Retina (tissue), 1 donor: ENCODE measurements around the gene REEP3.

Experiments used
- DNase-seq: peaks from one replicate; pipeline ENCODE4 v3.0.0-alpha.2; 2016

REEP3 gene

DNA sequence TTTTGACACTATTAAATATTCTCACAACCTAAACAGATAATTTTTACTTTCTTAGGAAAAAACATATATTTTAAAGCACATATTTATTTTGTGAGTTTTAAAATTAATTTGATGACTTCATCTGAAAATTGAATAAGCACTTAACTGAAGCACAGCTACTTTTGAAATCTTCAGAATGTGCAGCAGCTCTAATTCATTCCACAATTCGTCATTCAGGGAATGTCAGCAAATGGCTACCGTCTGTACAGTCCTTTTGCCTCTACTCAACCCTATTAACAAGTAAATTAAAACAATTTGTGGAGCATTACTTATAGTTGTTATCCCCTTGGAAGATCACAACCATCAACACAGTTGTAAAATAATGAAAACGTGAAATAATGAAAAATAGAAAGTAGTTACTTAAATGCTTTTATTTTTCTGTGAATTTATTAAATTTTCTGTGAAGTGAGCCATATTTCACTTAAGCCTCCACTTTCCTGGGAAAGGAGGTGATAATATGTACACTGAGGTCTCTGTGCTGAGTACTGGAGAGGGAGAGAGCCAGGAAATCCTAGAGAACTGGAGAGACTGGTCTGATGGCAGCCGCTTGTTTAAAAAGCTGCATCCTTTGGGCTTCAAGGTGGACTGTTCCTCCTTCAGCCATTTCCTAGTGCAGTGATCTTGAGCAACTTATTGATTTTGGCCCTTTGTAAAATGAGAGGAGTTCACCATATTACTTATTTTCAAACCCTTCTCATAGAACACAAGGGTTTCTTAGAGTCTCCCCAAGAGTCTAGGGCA is 70.6 kb downstream of the REEP3 start:
- no peak for DNase-seq

- no peak for DNase-seq
These were observed 72.4 kb downstream of the REEP3 start for GRCh38 chr10:63593576-63593975.

- no peak for DNase-seq
These were observed 73.9 kb downstream of the REEP3 start for GRCh38 chr10:63595072-63595471.

DNA sequence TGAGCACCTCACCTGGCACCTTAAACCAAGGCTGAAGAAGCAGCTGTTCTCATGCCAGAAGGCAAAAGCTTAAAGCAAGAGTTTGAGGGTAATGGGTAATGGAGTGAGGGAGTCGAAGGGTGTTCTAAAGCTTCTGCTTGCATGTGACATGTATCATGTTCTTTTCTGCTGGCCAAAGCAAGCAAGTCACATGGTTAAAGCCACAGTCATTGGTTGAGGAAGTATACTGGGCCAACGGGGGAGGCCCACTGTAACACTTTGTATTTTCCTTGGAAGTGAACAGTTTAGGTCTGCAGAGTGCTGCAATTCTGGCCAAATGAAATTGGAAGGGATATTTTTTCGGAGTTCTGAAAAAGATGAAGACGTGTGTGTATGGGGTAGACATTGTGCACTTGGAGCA is 75.7 kb downstream of the REEP3 start:
- DNase-seq, result no peak

GRCh38 chr10:63600540-63600939 is 79.3 kb downstream of the REEP3 start:
- DNase-seq, result no peak

DNA sequence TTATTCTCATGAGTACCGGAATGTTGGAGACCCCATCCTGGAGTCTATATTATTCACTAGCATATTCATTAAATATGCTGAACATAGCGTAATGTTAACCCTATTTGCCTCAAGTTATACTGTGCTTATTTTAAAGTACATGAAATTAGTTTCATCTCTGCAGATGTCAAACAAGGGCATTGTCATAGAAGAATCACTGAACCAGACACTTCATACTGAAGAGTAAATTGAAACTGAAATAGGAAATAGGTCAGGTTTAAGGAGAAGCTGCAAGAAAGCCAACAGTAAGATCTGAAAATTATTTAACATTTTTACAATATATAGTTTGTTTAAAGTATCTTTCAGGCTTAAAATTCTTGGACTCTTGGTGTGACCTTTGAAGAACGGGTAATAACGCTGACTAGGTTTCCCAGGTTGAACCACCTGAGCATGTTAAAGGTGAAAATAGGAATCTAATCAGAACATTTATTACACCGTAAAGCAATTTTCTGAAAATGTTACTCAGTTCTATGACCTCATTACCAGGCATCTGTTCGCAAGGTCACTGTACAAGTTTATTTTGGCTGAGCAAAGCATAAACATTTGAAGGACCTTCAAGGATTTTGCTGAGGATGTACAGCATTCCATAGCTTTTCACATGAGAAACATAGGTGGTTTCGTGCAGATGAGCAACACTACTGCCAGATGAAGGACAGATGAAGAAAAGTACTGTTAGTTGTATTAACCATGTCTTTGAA is 82.7 kb downstream of the REEP3 start:
- DNase-seq, result no peak

DNA sequence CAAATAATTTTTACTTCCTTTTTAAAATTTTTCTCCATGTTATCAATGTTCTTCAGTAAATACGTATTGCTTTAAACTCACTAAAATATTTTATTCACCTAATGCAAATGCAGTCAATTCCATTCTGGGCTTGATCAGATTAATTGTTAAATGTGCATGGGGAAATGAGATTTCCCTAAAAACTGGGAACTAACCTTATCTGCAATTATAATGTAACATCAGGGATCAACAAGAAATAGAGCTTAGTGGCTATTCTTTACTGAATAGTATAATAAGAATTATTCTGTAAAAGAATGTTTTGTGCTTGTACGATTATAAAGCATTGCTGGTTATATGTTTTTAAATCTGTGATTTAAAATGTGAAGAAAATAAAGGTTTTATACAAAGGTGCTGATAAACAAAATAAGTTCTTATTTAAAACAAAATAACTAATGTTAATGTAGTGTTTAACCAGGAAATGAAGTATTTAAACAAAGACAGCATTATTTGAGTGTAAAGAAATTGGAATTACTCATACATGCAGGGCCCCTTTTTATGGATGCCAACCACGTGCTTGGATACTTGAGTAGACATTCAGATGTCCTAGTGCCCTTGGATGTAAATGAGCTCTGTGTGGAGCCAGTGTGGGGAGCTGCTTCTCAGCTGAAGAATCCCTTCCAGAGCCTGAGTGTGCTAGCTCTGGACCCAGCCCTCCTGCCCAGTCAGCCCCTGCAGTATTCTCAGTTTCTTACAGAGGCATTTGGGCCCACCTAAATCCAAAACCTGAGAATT is 84.2 kb downstream of the REEP3 start:
- no peak for DNase-seq

GRCh38 chr10:63608511-63608910 is 87.3 kb downstream of the REEP3 start:
- no peak for DNase-seq

DNA sequence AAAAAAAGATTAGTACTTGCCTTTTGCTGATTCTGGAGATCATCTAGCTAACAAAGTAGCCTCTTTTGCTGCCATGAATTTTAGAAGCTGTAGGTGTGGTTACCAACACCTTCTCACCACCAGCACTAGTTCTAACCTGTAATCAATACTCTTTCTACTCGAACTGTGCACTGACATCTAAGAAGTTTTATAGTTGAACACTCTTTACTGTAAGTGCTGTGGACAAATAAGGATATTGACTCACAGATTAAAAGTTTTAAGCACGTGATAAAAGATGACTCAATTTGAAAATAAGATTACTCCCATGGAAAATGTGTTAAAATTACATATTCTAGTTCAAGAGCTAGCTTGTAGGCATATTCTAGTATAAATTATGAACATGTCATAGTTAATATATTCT is 89.9 kb downstream of the REEP3 start:
- no peak for DNase-seq

- DNase-seq, result no peak
These were observed 93.2 kb downstream of the REEP3 start for GRCh38 chr10:63614371-63614891.

- no peak for DNase-seq
These were observed 97.4 kb downstream of the REEP3 start for GRCh38 chr10:63618552-63618951.

DNA sequence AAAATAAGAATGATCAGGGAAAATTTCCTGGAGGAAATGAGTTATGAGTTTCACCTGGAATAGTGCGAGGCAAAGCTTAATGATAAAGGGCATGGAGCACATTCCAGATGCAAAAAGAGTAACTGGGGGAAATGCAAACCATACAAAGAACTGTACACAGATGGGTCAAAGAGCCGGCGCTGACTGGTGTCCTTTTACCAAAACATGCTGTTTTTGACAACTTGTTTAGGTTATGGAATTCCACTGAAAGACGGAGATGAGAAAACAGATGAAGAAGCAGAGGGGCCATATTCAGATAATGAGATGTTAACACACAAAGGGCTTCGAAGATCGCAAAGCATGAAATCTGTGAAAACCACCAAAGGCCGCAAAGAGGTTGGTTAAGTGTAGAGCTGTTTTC is 98.2 kb downstream of the REEP3 start:
- DNase-seq, result no peak

GRCh38 chr10:63622097-63622496 is 100.9 kb downstream of the REEP3 start:
- DNase-seq, result no peak

- DNase-seq, result no peak
These were observed 103.5 kb downstream of the REEP3 start for GRCh38 chr10:63624701-63625100.

DNA sequence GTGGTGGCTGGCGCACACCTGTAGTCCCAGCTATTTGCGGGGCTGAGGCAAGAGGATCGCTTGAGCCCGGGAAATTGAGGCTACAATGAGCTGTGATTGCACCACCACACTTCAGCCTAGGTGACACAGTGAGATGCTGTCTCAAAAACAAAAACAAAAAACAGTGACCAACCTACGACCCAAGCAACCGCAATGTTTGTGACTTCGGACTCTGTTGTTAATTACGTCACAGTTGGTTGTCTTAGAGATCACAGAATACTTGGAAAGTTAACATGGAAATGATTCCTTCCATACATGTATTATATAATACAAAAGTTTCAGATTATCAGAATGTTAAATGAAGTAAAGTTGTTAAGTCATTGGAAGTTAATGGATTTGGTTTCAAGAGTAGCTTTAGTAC is 106.2 kb downstream of the REEP3 start:
- no peak for DNase-seq

DNA sequence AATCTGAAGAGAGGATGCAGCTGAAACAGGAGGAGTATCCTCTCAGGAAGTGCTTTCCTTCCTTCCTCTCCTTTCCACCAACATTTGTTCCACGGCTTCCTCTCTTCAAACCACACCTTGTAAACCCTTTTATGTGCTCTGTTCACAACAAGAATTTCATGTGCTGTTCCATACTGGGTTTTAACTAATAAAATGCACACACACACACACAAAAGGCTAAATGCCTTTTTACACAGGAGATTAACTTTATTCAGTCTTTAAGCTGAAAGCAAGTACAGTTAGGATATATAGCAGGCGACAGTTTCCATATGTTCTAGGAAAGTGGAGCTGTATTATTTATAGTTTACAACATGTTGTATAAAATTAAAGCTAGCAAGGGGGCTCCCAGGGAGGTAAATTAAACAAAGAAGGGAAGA is 106.7 kb downstream of the REEP3 start:
- DNase-seq, result no peak

- DNase-seq, result peak; percentile 77
These were observed 107.5 kb downstream of the REEP3 start for GRCh38 chr10:63628526-63629362.

GRCh38 chr10:63629363-63630084 is 108.3 kb downstream of the REEP3 start:
- DNase-seq, result peak; percentile 95

GRCh38 chr10:63630085-63630930 is 109.1 kb downstream of the REEP3 start:
- peak; percentile 93 for DNase-seq

- no peak for DNase-seq
These were observed 109.9 kb downstream of the REEP3 start for GRCh38 chr10:63630931-63631680.
